Measurements from ENCODE around the gene FAM186B. TPM values are rescaled to one million over a fixed set of nuclear protein-coding genes. Genes with fewer than 3 reads are reported as not detected.

Gene FAM186B
- polyA plus RNA-seq, 4 donors: 0.37 to 1.0 TPM; not detected in 2

DNA sequence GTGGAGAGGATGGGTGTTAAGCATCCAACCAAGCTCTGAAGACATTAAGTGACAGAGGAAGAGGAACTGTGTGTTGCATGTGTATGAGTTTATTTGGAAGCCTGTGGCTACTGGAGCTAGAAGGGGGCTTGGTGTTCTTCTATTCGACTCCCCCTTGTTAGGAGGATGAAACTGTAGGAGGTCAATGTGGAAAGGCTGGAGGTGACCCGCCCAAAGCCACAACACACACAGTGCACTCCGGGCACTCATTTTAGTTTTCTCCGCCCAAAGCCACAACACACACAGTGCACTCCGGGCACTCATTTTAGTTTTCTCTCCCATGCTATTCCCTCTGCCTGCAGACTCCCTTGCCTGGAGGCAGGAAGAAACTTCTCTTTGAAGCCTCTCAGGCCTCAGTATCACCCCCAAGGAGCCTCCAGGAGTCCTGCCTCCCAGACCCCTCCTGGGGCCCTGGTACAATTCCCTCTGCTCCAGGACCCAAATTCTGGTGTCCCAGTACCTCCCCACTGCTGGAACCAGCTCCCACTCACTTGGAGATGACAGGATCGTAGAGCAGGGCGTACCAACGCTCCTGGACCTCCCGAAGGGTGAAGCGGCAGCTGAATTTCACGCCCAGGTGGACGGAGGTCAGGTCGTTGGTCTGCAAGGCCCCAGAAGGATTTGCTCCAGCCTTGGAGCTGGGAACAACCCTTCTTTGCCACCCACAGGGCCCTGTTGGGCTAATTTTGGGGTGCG, 41.3 kb downstream of the FAM186B start:
- H3K4me1 ChIP-seq (ENCODE audit: control insufficient read depth in 3 of 3, insufficient read depth in 2 of 3, low read depth in 1 of 3, low read length in 2 of 3): peaks cover 0 to 9% (median 5%) of the 10 kb centered on the region in 3 donors
- 88 to 94% (median 91%) methylated on average over 14 of the region's 14 CpGs for WGBS, 3 donors
- H3K36me3 ChIP-seq (ENCODE audit: control insufficient read depth in 3 of 3, insufficient read depth in 2 of 3, low read depth in 1 of 3, low read length in 3 of 3): peaks cover 13 to 70% (median 28%) of the 10 kb centered on the region in 3 donors
- H3K4me3 ChIP-seq (ENCODE audit: low read depth in 1 of 3, low read length in 3 of 3): no peak overlapping the region
- FAIRE-seq (no peak), DNase-seq (no peak)
- H3K27me3 ChIP-seq (ENCODE audit: control insufficient read depth in 3 of 3, insufficient read depth in 3 of 3, low read length in 3 of 3): no peaks in the 10 kb centered on the region
- no peaks in the 10 kb centered on the region for H3K9me3 ChIP-seq (ENCODE audit: control insufficient read depth in 2 of 2, insufficient read depth in 1 of 2, low read depth in 1 of 2, low read length in 1 of 2)
- H3K27ac ChIP-seq (ENCODE audit: low read depth in 1 of 3, low read length in 2 of 3): no peak overlapping the region

DNA sequence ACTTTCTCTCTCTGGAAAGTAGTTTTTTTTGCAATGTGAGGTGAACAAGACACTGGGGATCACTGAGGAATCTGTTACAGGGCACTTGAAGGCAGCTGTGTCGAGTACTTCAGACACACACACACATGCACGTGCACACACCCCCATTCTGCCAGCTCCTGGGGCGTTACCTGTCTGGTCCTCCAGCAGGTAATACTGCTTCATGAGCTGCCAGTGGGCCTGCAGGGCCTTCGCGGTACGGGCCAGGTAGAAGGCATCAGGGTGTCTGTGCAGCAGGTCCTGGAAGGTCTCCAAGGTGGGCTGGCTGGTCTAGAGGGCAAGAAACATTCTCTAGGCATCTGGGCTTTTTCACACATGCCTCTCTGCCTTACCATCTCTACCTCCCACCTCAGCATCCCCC, 42.6 kb downstream of the FAM186B start:
- no peak overlapping the region for H3K4me3 ChIP-seq (ENCODE audit: low read depth in 1 of 3, low read length in 3 of 3)
- DNase-seq: no peak
- no peaks in the 10 kb centered on the region for H3K27me3 ChIP-seq (ENCODE audit: control insufficient read depth in 3 of 3, insufficient read depth in 3 of 3, low read length in 3 of 3)
- peaks cover 0 to 9% (median 5%) of the 10 kb centered on the region in 3 donors for H3K4me1 ChIP-seq (ENCODE audit: control insufficient read depth in 3 of 3, insufficient read depth in 2 of 3, low read depth in 1 of 3, low read length in 2 of 3)
- 89 to 92% (median 92%) methylated on average over 6 of the region's 6 CpGs for WGBS, 3 donors
- no peak for FAIRE-seq
- H3K9me3 ChIP-seq (ENCODE audit: control insufficient read depth in 2 of 2, insufficient read depth in 1 of 2, low read depth in 1 of 2, low read length in 1 of 2): no peaks in the 10 kb centered on the region
- H3K27ac ChIP-seq (ENCODE audit: low read depth in 1 of 3, low read length in 2 of 3): no peak overlapping the region
- peaks cover 15 to 83% (median 33%) of the 10 kb centered on the region in 3 donors for H3K36me3 ChIP-seq (ENCODE audit: control insufficient read depth in 3 of 3, insufficient read depth in 2 of 3, low read depth in 1 of 3, low read length in 3 of 3)

DNA sequence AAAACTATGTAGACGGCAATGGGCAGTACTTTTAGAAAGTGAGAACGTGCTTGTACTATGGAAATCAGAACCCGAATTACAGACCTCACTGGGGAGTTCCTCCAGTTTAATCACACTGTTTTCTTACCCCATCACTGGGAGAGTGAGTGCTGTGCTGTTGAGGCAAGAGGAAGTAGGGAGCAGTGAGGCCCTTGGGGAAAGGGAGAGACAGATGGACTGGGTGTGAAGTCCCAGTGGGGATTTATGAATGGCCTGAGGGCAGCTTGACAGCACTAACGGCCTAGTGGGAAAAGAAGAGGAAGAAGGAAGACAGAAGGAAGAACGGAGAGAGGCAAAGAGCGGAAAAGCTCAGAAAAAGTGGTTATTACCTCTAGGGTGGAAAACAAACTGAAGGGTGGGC, 43.2 kb downstream of the FAM186B start:
- DNase-seq (no peak), FAIRE-seq (no peak)
- H3K9me3 ChIP-seq (ENCODE audit: control insufficient read depth in 2 of 2, insufficient read depth in 1 of 2, low read depth in 1 of 2, low read length in 1 of 2): no peaks in the 10 kb centered on the region
- H3K4me1 ChIP-seq (ENCODE audit: control insufficient read depth in 3 of 3, insufficient read depth in 2 of 3, low read depth in 1 of 3, low read length in 2 of 3): peaks cover 0 to 9% (median 5%) of the 10 kb centered on the region in 3 donors
- H3K4me3 ChIP-seq (ENCODE audit: low read depth in 1 of 3, low read length in 3 of 3): no peak overlapping the region
- no peaks in the 10 kb centered on the region for H3K27me3 ChIP-seq (ENCODE audit: control insufficient read depth in 3 of 3, insufficient read depth in 3 of 3, low read length in 3 of 3)
- H3K27ac ChIP-seq (ENCODE audit: low read depth in 1 of 3, low read length in 2 of 3): no peak overlapping the region
- H3K36me3 ChIP-seq (ENCODE audit: control insufficient read depth in 3 of 3, insufficient read depth in 2 of 3, low read depth in 1 of 3, low read length in 3 of 3): peaks cover 18 to 89% (median 33%) of the 10 kb centered on the region in 3 donors
- 83 to 91% (median 87%) methylated on average over 6 of the region's 6 CpGs for WGBS, 3 donors

DNA sequence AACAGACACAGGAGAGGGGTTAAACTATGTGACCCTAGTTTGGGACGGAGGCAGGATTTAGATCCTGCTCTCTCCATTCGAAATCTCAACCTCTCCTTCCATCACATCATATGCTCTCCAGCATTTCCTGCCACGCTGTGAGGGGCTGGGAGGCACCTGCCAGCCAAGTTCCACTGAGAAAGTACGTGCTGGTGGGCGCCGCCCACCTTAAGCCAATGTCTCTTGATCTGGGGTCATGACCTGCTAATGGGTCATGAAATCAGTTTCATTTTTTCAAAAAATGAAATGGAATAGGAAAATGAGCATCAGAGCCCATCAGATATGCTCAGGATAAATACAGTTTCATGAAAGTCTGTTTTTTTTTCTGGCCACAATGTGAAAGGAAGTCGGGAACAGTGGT, 44.7 kb downstream of the FAM186B start:
- H3K9me3 ChIP-seq (ENCODE audit: control insufficient read depth in 2 of 2, insufficient read depth in 1 of 2, low read depth in 1 of 2, low read length in 1 of 2): no peaks in the 10 kb centered on the region
- no peak for DNase-seq
- peaks cover 23 to 94% (median 33%) of the 10 kb centered on the region in 3 donors for H3K36me3 ChIP-seq (ENCODE audit: control insufficient read depth in 3 of 3, insufficient read depth in 2 of 3, low read depth in 1 of 3, low read length in 3 of 3)
- H3K4me3 ChIP-seq (ENCODE audit: low read depth in 1 of 3, low read length in 3 of 3): no peak overlapping the region
- no peaks in the 10 kb centered on the region for H3K27me3 ChIP-seq (ENCODE audit: control insufficient read depth in 3 of 3, insufficient read depth in 3 of 3, low read length in 3 of 3)
- no peak overlapping the region for H3K27ac ChIP-seq (ENCODE audit: low read depth in 1 of 3, low read length in 2 of 3)
- H3K4me1 ChIP-seq (ENCODE audit: control insufficient read depth in 3 of 3, insufficient read depth in 2 of 3, low read depth in 1 of 3, low read length in 2 of 3): no peaks in the 10 kb centered on the region
- WGBS, 3 donors: 85 to 94% (median 88%) methylated on average over 7 of the region's 7 CpGs
- FAIRE-seq: no peak

DNA sequence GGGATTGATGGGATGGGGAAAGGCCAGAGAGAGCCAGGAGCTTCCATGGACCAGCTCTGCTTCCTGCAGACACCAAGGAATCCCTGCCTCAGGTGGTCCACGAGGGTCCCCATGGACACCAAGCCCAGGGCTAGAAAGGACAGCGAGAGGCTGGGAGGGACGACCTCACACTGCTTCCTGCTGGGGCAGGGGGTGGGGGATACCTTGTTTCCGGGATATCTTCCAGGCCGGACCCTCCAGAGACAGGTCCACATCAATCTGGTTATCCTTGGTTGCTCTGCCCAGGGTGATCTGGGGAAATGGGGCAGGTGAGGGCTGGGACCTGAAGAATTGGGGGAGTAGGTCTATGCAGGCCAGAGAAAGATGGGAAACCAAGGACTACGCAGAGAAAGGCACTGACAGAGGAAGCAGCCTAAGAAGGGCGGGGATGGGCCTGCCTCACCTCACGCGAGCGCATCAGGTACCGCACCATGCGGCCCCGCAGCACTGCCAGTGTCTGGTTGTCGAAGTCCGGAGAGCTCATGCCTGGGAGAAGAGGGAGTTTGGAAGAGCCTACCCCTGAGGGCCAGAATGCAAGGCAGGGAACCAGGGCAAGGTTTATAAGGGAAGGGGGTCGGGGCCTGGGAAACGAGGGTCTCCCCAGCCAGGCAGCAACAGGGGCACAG, 46.3 kb downstream of the FAM186B start:
- 94 to 96% (median 95%) methylated on average over 17 of the region's 17 CpGs for WGBS, 3 donors
- no peak overlapping the region for H3K27ac ChIP-seq (ENCODE audit: low read depth in 1 of 3, low read length in 2 of 3)
- no peak overlapping the region for H3K4me3 ChIP-seq (ENCODE audit: low read depth in 1 of 3, low read length in 3 of 3)
- FAIRE-seq (no peak), DNase-seq (no peak)
- no peaks in the 10 kb centered on the region for H3K9me3 ChIP-seq (ENCODE audit: control insufficient read depth in 2 of 2, insufficient read depth in 1 of 2, low read depth in 1 of 2, low read length in 1 of 2)
- no peaks in the 10 kb centered on the region for H3K27me3 ChIP-seq (ENCODE audit: control insufficient read depth in 3 of 3, insufficient read depth in 3 of 3, low read length in 3 of 3)
- H3K4me1 ChIP-seq (ENCODE audit: control insufficient read depth in 3 of 3, insufficient read depth in 2 of 3, low read depth in 1 of 3, low read length in 2 of 3): no peaks in the 10 kb centered on the region
- H3K36me3 ChIP-seq (ENCODE audit: control insufficient read depth in 3 of 3, insufficient read depth in 2 of 3, low read depth in 1 of 3, low read length in 3 of 3): peaks cover 21 to 88% (median 31%) of the 10 kb centered on the region in 3 donors

DNA sequence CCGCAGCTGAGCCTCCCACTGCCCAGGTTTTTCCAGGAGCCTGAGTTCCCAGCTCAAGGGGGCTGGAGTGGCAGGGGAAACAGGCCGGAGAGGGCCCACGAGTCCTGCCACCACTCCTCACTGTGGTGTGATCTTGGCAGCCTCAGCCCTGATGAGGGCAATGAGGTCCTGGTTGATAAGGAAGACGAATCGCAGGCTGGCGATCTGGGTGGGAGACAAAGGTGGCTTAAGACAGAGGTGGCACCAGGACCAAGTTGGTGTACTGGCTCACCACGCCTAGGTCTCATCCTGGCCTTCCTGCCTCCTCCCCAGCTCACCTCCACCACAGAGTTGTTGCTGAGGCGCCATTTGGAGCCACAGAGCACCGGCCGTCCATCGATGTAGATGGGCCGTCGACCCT, 46.9 kb downstream of the FAM186B start:
- no peak overlapping the region for H3K4me3 ChIP-seq (ENCODE audit: low read depth in 1 of 3, low read length in 3 of 3)
- DNase-seq (no peak), FAIRE-seq (no peak)
- no peaks in the 10 kb centered on the region for H3K4me1 ChIP-seq (ENCODE audit: control insufficient read depth in 3 of 3, insufficient read depth in 2 of 3, low read depth in 1 of 3, low read length in 2 of 3)
- H3K9me3 ChIP-seq (ENCODE audit: control insufficient read depth in 2 of 2, insufficient read depth in 1 of 2, low read depth in 1 of 2, low read length in 1 of 2): no peaks in the 10 kb centered on the region
- H3K36me3 ChIP-seq (ENCODE audit: control insufficient read depth in 3 of 3, insufficient read depth in 2 of 3, low read depth in 1 of 3, low read length in 3 of 3): peaks cover 21 to 81% (median 27%) of the 10 kb centered on the region in 3 donors
- no peak overlapping the region for H3K27ac ChIP-seq (ENCODE audit: low read depth in 1 of 3, low read length in 2 of 3)
- H3K27me3 ChIP-seq (ENCODE audit: control insufficient read depth in 3 of 3, insufficient read depth in 3 of 3, low read length in 3 of 3): no peaks in the 10 kb centered on the region
- WGBS, 3 donors: 85 to 93% (median 88%) methylated on average over 13 of the region's 13 CpGs

DNA sequence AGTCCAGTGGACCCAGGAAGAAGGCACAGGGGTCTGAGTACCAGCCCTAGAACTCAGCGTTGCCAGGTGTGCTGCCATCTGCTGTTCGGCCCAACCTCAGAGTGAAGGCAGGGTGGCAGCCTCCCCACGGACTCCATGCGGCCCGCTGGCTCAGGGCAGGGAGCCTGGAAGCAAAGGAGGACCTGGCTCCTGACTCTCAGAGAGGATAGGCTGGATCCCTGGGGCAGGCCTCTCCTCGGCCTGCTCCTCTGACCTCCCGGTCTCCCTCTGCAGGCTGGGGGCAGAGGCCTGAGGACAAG, 47.6 kb downstream of the FAM186B start:
- no peak overlapping the region for H3K27ac ChIP-seq (ENCODE audit: low read depth in 1 of 3, low read length in 2 of 3)
- no peaks in the 10 kb centered on the region for H3K4me1 ChIP-seq (ENCODE audit: control insufficient read depth in 3 of 3, insufficient read depth in 2 of 3, low read depth in 1 of 3, low read length in 2 of 3)
- no peaks in the 10 kb centered on the region for H3K27me3 ChIP-seq (ENCODE audit: control insufficient read depth in 3 of 3, insufficient read depth in 3 of 3, low read length in 3 of 3)
- FAIRE-seq (no peak), DNase-seq (no peak)
- peaks cover 17 to 75% (median 22%) of the 10 kb centered on the region in 3 donors for H3K36me3 ChIP-seq (ENCODE audit: control insufficient read depth in 3 of 3, insufficient read depth in 2 of 3, low read depth in 1 of 3, low read length in 3 of 3)
- H3K9me3 ChIP-seq (ENCODE audit: control insufficient read depth in 2 of 2, insufficient read depth in 1 of 2, low read depth in 1 of 2, low read length in 1 of 2): no peaks in the 10 kb centered on the region
- 58 to 78% (median 69%) methylated on average over 7 of the region's 7 CpGs for WGBS, 3 donors
- H3K4me3 ChIP-seq (ENCODE audit: low read depth in 1 of 3, low read length in 3 of 3): no peak overlapping the region

DNA sequence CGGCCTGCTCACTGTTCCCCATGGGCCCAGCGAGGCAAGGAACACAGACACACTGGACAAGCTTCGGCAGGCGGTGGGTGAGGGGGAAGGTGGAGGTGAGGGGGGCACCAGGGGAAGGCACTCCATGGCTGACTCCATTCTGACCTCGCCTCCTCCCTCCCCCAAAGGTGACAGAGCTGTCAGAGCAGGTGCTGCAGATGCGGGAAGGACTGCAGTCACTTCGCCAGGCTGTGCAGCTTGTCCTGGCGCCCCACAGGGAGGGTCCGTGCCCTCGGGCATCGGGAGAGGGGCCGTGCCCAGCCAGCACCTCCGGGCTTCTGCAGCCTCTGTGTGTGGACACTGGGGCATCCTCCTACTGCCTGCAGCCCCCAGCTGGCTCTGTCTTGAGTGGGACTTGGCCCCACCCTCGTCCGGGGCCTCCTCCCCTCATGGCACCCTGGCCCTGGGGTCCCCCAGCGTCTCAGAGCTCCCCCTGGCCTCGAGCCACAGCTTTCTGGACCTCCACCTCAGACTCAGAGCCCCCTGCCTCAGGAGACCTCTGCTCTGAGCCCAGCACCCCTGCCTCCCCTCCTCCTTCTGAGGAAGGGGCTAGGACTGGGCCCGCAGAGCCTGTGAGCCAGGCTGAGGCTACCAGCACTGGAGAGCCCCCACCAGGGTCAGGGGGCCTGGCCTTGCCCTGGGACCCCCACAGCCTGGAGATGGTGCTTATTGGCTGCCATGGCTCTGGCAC, 48.1 kb downstream of the FAM186B start:
- no peaks in the 10 kb centered on the region for H3K27me3 ChIP-seq (ENCODE audit: control insufficient read depth in 3 of 3, insufficient read depth in 3 of 3, low read length in 3 of 3)
- no peak overlapping the region for H3K4me3 ChIP-seq (ENCODE audit: low read depth in 1 of 3, low read length in 3 of 3)
- peaks cover 15 to 72% (median 18%) of the 10 kb centered on the region in 3 donors for H3K36me3 ChIP-seq (ENCODE audit: control insufficient read depth in 3 of 3, insufficient read depth in 2 of 3, low read depth in 1 of 3, low read length in 3 of 3)
- FAIRE-seq (no peak), DNase-seq (no peak)
- no peak overlapping the region for H3K27ac ChIP-seq (ENCODE audit: low read depth in 1 of 3, low read length in 2 of 3)
- no peaks in the 10 kb centered on the region for H3K9me3 ChIP-seq (ENCODE audit: control insufficient read depth in 2 of 2, insufficient read depth in 1 of 2, low read depth in 1 of 2, low read length in 1 of 2)
- H3K4me1 ChIP-seq (ENCODE audit: control insufficient read depth in 3 of 3, insufficient read depth in 2 of 3, low read depth in 1 of 3, low read length in 2 of 3): no peaks in the 10 kb centered on the region
- WGBS, 3 donors: 84 to 91% (median 88%) methylated on average over 13 to 18 of the region's 18 CpGs
